Raji (cell line): ENCODE data around the gene KRTAP20-1.

Experiments used
- POLR2A ChIP-seq: IDR thresholded peaks from 2 replicates; pipeline ENCODE4 v1.6.1; 2011; ENCODE audit warnings: low read depth, low read length, control low read depth; ENCODE audit not compliant: insufficient read depth

KRTAP20-1 gene

DNA sequence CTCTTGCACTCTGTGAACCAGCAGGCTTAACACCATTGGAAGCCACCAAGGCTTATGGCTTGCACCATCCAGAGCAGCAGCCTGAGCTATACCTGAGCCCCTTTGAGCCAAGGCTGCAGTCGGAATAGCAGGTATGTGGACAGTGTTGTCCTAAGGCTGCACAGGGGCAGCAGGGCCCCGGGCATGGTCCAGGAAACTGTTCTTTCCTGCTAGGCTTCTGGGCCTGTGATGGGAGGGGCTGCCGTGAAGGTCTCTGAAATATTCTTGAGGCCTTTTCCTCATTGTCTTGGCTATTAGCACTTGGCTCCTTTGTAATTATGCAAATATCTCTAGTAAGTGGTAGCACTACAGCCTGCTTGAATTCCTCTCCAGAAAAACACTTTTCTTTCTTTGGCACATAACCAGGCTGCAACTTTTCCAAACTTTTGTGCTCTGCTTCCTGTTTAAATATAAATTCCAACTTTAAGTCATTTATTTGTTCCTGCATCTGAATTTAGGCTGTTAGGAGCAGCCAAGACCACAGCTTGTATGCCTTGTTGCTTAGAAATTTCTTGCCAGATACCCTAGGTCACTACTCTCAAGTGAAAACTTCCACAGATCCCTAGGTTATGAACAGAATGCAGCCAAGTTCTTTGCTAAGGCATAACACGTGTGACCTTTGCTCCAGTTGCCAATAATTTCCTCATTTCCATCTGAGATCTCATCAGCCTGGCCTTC, 9.4 kb downstream of the KRTAP20-1 start:
- no peak for TF ChIP-seq POLR2A

GRCh38 chr21:30628109-30628508, 11.9 kb downstream of the KRTAP20-1 start:
- TF ChIP-seq POLR2A, result no peak

DNA sequence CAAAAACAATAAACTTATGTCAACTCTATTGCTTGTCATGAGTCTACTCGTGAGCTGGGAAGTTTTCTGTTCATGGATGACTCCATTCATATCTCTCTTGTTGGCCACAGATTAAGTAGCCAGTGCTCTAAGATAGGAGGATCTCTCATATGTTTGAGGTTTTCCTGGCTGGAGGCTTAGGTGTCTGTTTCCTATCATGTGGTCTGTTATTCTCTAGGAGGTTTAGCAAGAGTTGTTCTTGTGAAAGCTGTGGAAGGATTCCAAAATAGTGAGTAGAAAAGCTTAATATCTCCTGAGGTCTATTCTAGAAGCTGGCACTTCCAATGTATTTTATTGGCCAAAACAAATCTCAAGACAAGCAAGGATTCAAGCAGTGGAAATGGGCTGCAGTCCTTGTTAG, 13.0 kb downstream of the KRTAP20-1 start:
- TF ChIP-seq POLR2A, result no peak

- no peak for TF ChIP-seq POLR2A
Measured at GRCh38 chr21:30634906-30635305, 18.7 kb downstream of the KRTAP20-1 start, which contains the start of gene KRTAP20-2. Gene KRTAP20-2 (plus strand): TSS chr21:30635206. CDS start chr21:30635264, 58 bp downstream.

GRCh38 chr21:30638686-30639085, 22.5 kb downstream of the KRTAP20-1 start:
- TF ChIP-seq POLR2A, result no peak

- no peak for TF ChIP-seq POLR2A
Measured at GRCh38 chr21:30642564-30642963, 26.3 kb downstream of the KRTAP20-1 start, which contains the start of gene KRTAP20-3. Gene KRTAP20-3 (plus strand): TSS chr21:30642864.

- no peak for TF ChIP-seq POLR2A
Measured at GRCh38 chr21:30646904-30647414, 30.7 kb downstream of the KRTAP20-1 start.

DNA sequence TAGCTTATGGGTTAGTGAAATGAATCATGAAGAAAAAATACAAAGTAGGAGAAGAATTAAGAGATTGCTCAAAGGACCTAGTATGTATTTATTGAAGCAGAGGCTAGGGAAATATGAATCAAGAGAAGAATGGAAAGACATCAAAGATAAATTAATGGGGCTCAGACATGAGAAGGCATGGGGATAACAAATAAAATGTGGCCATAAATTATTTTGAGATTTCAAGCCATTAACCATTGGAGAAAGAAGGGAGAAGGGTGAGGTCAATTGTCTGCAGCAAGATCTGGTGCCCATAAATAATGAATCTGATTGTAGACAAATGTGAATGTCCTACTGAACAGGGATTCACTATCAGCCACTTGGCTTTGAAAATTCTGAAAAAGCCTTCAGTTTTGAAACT, 36.7 kb downstream of the KRTAP20-1 start:
- TF ChIP-seq POLR2A, result no peak
